GM20000 (cell line): ENCODE results near the gene UBE3C.
"Not testable (repeated sequence)": the region's sequence is repeated elsewhere in the genome, so short reads cannot be mapped to it uniquely, and the experiment has no call there.

Experiments
- DNase-seq: peaks from one replicate; pipeline ENCODE4 v3.0.0; 2012; ENCODE audit warnings: low spot score
- TF ChIP-seq, protein P1 (sequence below): IDR thresholded peaks from 2 replicates; pipeline ENCODE4 v1.5.1; 2012; ENCODE audit warnings: mild to moderate bottlenecking, control low read depth; ENCODE audit errors: extremely low read depth, missing control alignments

Gene UBE3C

GRCh38 chr7:157122800-157123495 is 15.8 kb upstream of the UBE3C start:
- TF ChIP-seq, protein P1, sequence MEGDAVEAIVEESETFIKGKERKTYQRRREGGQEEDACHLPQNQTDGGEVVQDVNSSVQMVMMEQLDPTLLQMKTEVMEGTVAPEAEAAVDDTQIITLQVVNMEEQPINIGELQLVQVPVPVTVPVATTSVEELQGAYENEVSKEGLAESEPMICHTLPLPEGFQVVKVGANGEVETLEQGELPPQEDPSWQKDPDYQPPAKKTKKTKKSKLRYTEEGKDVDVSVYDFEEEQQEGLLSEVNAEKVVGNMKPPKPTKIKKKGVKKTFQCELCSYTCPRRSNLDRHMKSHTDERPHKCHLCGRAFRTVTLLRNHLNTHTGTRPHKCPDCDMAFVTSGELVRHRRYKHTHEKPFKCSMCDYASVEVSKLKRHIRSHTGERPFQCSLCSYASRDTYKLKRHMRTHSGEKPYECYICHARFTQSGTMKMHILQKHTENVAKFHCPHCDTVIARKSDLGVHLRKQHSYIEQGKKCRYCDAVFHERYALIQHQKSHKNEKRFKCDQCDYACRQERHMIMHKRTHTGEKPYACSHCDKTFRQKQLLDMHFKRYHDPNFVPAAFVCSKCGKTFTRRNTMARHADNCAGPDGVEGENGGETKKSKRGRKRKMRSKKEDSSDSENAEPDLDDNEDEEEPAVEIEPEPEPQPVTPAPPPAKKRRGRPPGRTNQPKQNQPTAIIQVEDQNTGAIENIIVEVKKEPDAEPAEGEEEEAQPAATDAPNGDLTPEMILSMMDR, result no peak
- no peak for DNase-seq

DNA sequence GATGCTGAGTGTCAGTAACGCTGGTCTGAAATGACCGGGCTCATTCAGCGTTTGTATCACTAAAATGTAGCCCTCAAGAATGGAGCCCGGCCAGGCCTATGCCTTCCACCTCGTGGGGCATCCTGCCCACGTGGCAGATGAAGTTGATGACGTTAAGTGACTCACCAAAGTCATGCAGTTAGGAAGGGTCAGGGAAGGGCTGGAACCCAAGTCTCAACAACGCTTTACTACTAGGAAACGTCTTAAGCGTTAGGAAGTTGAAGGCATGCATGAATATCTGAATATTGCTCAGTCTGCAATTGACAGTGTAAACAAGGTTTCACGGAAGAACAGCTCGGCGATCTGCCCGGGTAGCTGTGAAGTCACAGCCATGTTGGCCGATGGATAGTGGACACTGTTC is 14.0 kb upstream of the UBE3C start:
- no peak for DNase-seq
- TF ChIP-seq, protein P1, result no peak

- DNase-seq, result no peak
- TF ChIP-seq, protein P1, result no peak
These were observed 13.1 kb upstream of the UBE3C start for GRCh38 chr7:157125376-157126223.

GRCh38 chr7:157126921-157127320 is 11.8 kb upstream of the UBE3C start:
- no peak for DNase-seq
- TF ChIP-seq, protein P1, result no peak

GRCh38 chr7:157129200-157129599 is 9.5 kb upstream of the UBE3C start:
- TF ChIP-seq, protein P1, result no peak
- DNase-seq, result no peak

- DNase-seq, result no peak
- TF ChIP-seq, protein P1, result no peak
These were observed 8.7 kb upstream of the UBE3C start for GRCh38 chr7:157129907-157130460.

DNA sequence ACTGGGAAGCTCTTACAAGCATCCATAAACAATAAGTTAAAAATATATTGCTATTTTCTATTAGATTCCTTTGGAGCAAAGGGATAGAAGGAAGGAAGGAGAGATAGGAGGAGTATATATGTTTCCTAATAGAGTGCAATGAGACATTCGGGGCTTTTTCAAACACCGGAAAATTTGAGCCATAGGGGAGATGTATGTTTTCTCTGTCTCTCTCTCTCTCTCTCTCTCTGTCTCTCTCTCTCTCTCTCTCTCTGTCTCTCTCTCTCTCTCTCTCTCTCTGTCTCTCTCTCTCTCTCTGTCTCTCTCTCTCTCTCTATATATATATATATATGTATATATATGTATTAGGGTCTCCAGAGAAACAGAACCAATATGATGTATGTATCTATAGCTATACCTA is 7.9 kb upstream of the UBE3C start:
- not testable (repeated sequence) for DNase-seq

DNA sequence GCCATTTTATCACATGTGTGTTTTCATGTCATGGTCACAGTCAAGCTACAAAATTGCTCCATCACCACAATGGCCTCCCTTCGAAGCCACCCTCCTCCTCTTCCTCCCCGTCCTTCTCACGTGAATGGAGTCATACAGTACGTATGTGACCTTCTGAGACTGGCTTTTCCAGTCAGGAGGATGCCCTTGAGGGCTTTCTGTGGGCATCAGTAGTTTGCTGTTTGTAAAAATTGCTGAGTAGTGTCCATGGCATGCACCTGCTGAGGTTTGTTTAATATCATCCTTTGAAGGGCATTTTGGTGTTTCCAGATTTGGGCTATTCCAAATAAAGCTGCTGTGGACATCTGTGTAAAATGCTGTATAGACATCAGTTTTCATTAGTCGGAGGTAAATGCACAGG is 5.9 kb upstream of the UBE3C start:
- DNase-seq, result no peak
- TF ChIP-seq, protein P1, result no peak
